NCI-H146 treated with DMSO at 0.1 percent for 48 hours (cell line): ENCODE data around the gene TUBB1.

Experiments used
- DNase-seq: peaks from one replicate; lab custom pipeline; 2025; ENCODE audit not compliant: unreplicated experiment; lab: John Stamatoyannopoulos, UW

Gene TUBB1

GRCh38 chr20:58989196-58989595 lies 30.0 kb upstream of the TUBB1 start:
- DNase-seq, result no peak

DNA sequence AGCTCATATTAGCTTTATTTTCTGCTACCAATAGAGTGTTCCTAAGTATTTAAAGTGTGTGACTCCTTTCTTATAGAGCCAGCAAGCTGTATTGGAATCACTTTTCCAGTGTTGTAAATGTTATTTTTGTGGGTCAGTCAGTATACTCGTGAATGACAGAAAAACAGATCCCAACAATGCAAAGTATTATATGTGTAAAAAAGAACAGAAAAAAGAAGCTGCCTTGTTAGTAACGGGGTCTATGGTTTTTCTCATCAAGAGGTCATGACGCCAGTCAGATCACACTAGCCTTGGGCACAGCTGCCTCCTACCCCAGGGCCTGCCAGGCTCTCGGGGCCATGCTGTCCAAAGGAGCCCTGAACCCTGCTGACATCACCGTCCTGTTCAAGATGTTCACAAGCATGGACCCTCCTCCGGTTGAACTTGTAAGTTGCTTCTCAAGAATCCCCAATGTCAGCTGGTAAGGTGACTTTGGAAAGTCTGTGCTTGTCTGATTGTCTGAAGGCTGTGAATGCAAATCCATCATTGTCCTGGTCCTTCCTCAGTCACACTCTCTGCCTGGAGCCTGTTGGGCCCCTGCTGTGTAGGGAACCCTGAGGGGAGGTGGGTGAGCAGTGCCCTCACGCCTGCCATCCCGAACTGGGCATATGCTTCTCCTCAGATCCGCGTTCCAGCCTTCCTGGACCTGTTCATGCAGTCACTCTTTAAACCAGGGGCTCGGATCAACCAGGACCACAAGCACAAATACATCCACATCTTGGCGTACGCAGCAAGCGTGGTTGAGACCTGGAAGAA lies 28.4 kb upstream of the TUBB1 start:
- DNase-seq, result no peak

DNA sequence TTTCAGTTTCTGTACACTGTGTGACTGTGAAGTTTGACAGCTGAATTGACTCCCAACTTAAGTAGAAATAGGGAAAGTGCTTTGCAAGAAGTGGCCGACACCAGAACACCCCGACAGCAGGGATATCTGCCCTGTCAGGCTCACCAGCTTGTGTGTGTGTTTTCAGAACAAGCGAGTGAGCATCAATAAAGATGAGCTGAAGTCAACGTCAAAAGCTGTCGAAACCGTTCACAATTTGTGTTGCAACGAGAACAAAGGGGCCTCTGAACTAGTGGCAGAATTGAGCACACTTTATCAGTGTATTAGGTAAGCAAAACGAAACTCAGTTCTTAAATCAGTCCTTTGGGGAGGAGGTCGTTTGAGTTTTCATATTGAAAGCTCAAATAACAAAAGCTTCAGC lies 27.5 kb upstream of the TUBB1 start:
- no peak for DNase-seq

DNA sequence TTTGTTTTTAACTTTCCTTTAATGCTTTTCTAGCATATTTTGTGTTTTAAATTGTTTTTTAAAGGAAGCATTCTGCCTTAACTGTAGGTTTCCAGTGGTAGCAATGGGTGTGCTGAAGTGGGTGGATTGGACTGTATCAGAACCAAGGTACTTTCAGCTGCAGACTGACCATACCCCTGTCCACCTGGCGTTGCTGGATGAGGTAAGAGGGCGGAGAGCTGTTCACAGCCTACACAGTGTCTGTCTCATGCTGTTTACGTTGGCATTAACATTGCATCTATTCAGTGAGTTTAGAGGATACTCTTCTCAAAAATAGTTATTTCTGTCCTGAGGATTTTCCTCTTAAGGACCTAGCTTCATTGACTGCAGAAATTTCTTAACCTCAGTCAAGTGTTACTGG lies 26.3 kb upstream of the TUBB1 start:
- no peak for DNase-seq

GRCh38 chr20:58993332-58994248 lies 25.6 kb upstream of the TUBB1 start:
- no peak for DNase-seq

- no peak for DNase-seq
Observed at GRCh38 chr20:58994390-58995159, 24.7 kb upstream of the TUBB1 start.

- no peak for DNase-seq
Observed at GRCh38 chr20:58995461-58996225, 23.6 kb upstream of the TUBB1 start.

GRCh38 chr20:58996226-58996611 lies 23.0 kb upstream of the TUBB1 start:
- DNase-seq, result no peak

DNA sequence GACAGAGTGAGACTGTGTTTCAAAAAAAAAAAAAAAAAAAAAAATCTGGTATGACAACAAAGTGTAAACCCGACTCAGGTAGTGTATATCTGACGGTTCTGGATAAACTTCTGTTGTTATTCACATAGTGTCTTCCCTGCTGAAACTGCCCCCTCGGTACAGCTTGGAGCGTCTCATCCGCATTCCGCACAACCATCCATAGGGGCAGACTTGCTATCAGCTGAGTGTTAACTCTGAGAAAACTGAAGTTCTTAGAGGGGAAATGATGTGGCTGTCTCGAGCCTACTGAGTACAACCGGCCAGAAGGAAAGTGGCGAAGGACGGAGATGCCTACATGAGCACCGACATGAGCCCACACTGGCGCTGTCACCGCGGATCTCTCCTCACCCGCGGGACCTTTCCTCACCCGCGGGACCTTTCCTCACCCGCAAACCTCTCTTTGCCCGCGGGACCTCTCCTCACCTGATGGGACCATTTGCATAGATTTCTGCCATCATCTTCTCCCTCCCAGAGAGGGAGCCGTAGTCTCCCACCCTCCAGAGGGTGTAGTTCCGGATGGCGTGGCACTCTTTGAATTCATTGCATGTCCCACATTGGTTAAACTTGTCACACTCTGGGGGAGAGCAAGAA lies 22.0 kb upstream of the TUBB1 start:
- DNase-seq, result no peak

GRCh38 chr20:58998656-58999055 lies 20.6 kb upstream of the TUBB1 start:
- no peak for DNase-seq

- DNase-seq, result no peak
Observed at GRCh38 chr20:59000326-59000725, 18.9 kb upstream of the TUBB1 start.

GRCh38 chr20:59001068-59001448 lies 18.2 kb upstream of the TUBB1 start:
- no peak for DNase-seq

GRCh38 chr20:59001449-59002171 lies 17.6 kb upstream of the TUBB1 start:
- DNase-seq, result no peak

DNA sequence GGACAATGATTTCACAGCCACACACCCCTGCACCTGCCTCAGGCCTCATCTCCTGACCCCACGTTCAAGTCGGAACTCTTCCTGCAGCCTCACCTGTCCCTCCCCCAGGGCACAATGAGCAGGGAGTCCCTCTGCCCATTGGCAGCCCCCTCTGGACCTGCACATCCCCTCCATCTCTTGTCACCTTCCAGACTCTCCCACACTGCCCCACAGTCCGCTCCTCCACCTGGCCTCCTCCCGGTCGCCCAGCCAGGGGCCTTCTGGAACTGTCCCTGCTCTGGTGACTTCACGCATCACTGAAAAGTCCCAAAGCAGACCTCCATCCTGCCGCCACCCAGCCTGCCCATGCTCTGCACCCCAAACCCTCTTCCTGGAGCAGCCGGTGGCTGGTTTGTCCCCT lies 16.8 kb upstream of the TUBB1 start:
- DNase-seq, result no peak

- no peak for DNase-seq
Observed at GRCh38 chr20:59002874-59003399, 16.3 kb upstream of the TUBB1 start.

DNA sequence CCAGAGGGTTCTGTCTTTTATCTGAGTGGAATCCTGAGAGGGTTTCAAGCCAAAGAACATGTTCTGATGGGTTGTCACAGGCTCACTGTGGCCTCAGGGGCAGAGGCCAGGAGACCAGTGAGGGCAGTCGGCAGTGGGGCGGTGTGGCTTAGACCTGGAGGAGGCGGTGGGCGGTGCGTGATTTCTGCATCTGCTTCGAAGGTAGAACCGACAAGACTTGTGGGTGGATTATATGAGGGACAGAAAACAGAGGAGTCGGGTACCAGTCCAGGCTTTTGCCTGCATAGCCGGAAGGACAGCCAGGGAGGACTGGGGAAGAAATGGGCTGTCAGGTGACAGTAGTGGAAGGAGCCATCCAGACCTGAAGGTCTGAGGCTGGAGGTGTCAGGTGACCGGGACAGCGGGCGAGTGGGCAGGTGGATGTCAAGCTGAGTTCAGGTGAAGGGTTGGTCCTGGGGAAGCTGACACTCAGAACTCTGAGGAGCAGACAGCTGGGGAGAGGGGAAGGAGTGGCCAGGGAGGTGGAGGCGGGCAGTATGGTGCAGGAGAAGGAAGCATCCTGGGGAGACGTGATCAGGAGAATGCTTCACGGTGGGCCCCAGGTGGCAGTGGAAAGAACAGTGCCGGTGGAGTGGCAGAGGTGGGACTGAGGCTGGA lies 15.3 kb upstream of the TUBB1 start:
- DNase-seq, result no peak

- no peak for DNase-seq
Observed at GRCh38 chr20:59004493-59004762, 14.8 kb upstream of the TUBB1 start.

GRCh38 chr20:59004763-59005522 lies 14.3 kb upstream of the TUBB1 start:
- DNase-seq, result no peak
